A549 (cell line): Measurements from ENCODE around the gene TACC2.

Experiments used
- HDAC2 ChIP-seq: fragments of 200-600 bp; sonication (generic); IDR thresholded peaks from 2 replicates; pipeline ENCODE4 v1.6.1; 2016
- NPAS2 ChIP-seq: fragments of 250-450 bp; sonication (Bioruptor Pico); IDR thresholded peaks from 2 replicates; pipeline ENCODE4 v1.8.0; 2022; ENCODE audit warnings: mild to moderate bottlenecking, moderate library complexity, borderline replicate concordance
- PHF8 ChIP-seq: fragments of 200-600 bp; sonication (generic); IDR thresholded peaks from 2 replicates; pipeline ENCODE4 v1.6.1; 2016; ENCODE audit warnings: low read depth, mild to moderate bottlenecking, antibody characterized with exemption, moderate library complexity, borderline replicate concordance
- POLR2A ChIP-seq: IDR thresholded peaks from 2 replicates; pipeline ENCODE4 v1.6.1; 2012; ENCODE audit warnings: mild to moderate bottlenecking, low read length
- POLR2AphosphoS2 ChIP-seq: conservative IDR thresholded peaks from 2 replicates; pipeline ENCODE4 v1.6.1; 2012; ENCODE audit warnings: low read length, improper control_type of control experiment, inconsistent platforms
- RAD21 ChIP-seq, 2 experiments: fragments of >200 bp in 1 of 2; sonication (Bioruptor Twin) in 1 of 2; formaldehyde crosslinking in 1 of 2; IDR thresholded peaks in 1 of 2; conservative IDR thresholded peaks in 1 of 2; 2 replicates in 1 of 2; 3 replicates in 1 of 2; pipeline ENCODE4 v1.6.1; 2012 to 2018; ENCODE audit warnings: inconsistent platforms in 1 of 2
- RNF2 ChIP-seq: fragments of 200-600 bp; sonication (generic); IDR thresholded peaks from 2 replicates; pipeline ENCODE4 v1.6.1; 2016; ENCODE audit warnings: low read depth, mild to moderate bottlenecking, antibody characterized with exemption, moderate library complexity, borderline replicate concordance
- SMC3 ChIP-seq: fragments of >200 bp; sonication (Bioruptor Twin); formaldehyde crosslinking; IDR thresholded peaks from 3 replicates; pipeline ENCODE4 v1.6.1; 2018; ENCODE audit warnings: inconsistent platforms
- TF ChIP-seq, protein P1 (sequence below): fragments of >200 bp; sonication (Bioruptor Twin); formaldehyde crosslinking; IDR thresholded peaks from 3 replicates; pipeline ENCODE4 v1.5.1; 2016
- TF ChIP-seq, protein P2 (sequence below): IDR thresholded peaks from 2 replicates; pipeline ENCODE4 v1.6.1; 2012; ENCODE audit warnings: low read depth, borderline replicate concordance
- TF ChIP-seq, protein P3 (sequence below): fragments of 450-650 bp; IDR thresholded peaks from 2 replicates; pipeline ENCODE4 v1.6.1; 2014; ENCODE audit warnings: antibody characterized with exemption
- TF ChIP-seq, protein P4 (sequence below): fragments of 250-450 bp; sonication (Bioruptor Pico); IDR thresholded peaks from 2 replicates; pipeline ENCODE4 v1.5.0; 2021; ENCODE audit warnings: mild to moderate bottlenecking, moderate library complexity, borderline replicate concordance
- TF ChIP-seq, protein P5 (sequence below): fragments of 150-350 bp; IDR thresholded peaks from 2 replicates; pipeline ENCODE4 v1.6.1; 2014; ENCODE audit warnings: low read depth, mild to moderate bottlenecking, low read length

DNA sequence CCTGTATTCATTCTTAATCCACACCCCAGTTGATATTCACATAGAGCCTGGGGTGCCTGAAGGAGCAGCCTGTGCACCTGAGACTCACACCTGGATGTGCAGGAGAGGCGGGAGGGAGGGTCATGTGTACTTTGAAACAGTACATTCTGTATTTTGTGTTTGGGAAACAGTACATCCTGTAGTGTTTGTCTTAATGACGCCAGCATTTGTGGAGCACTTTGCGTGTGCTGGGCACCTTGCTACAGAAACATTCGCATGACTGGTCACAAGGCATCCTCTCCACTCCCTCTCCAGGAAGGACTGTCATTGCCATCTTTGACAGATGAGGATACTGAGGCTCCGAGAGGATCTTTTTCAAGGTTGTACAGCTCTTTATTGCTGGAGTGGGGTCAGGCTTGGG is 132.1 kb downstream of the TACC2 start:
- TF ChIP-seq, protein P1, sequence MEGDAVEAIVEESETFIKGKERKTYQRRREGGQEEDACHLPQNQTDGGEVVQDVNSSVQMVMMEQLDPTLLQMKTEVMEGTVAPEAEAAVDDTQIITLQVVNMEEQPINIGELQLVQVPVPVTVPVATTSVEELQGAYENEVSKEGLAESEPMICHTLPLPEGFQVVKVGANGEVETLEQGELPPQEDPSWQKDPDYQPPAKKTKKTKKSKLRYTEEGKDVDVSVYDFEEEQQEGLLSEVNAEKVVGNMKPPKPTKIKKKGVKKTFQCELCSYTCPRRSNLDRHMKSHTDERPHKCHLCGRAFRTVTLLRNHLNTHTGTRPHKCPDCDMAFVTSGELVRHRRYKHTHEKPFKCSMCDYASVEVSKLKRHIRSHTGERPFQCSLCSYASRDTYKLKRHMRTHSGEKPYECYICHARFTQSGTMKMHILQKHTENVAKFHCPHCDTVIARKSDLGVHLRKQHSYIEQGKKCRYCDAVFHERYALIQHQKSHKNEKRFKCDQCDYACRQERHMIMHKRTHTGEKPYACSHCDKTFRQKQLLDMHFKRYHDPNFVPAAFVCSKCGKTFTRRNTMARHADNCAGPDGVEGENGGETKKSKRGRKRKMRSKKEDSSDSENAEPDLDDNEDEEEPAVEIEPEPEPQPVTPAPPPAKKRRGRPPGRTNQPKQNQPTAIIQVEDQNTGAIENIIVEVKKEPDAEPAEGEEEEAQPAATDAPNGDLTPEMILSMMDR: no peak
- TF ChIP-seq RNF2 (no peak), NPAS2 (CRISPR knock-in tag) (no peak), HDAC2 (no peak), RAD21 (conservative IDR thresholded peaks at IDR 0.05 in 1 of 2, IDR thresholded peaks at IDR 0.05 in 1 of 2) (no peak), POLR2AphosphoS2 (no peak), PHF8 (no peak), POLR2A (no peak), SMC3 (no peak)
- TF ChIP-seq, protein P2, sequence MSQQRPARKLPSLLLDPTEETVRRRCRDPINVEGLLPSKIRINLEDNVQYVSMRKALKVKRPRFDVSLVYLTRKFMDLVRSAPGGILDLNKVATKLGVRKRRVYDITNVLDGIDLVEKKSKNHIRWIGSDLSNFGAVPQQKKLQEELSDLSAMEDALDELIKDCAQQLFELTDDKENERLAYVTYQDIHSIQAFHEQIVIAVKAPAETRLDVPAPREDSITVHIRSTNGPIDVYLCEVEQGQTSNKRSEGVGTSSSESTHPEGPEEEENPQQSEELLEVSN: no peak
- TF ChIP-seq, protein P3, sequence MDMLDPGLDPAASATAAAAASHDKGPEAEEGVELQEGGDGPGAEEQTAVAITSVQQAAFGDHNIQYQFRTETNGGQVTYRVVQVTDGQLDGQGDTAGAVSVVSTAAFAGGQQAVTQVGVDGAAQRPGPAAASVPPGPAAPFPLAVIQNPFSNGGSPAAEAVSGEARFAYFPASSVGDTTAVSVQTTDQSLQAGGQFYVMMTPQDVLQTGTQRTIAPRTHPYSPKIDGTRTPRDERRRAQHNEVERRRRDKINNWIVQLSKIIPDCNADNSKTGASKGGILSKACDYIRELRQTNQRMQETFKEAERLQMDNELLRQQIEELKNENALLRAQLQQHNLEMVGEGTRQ: no peak
- TF ChIP-seq, protein P4, sequence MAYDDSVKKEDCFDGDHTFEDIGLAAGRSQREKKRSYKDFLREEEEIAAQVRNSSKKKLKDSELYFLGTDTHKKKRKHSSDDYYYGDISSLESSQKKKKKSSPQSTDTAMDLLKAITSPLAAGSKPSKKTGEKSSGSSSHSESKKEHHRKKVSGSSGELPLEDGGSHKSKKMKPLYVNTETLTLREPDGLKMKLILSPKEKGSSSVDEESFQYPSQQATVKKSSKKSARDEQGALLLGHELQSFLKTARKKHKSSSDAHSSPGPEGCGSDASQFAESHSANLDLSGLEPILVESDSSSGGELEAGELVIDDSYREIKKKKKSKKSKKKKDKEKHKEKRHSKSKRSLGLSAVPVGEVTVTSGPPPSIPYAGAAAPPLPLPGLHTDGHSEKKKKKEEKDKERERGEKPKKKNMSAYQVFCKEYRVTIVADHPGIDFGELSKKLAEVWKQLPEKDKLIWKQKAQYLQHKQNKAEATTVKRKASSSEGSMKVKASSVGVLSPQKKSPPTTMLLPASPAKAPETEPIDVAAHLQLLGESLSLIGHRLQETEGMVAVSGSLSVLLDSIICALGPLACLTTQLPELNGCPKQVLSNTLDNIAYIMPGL: no peak
- TF ChIP-seq, protein P5, sequence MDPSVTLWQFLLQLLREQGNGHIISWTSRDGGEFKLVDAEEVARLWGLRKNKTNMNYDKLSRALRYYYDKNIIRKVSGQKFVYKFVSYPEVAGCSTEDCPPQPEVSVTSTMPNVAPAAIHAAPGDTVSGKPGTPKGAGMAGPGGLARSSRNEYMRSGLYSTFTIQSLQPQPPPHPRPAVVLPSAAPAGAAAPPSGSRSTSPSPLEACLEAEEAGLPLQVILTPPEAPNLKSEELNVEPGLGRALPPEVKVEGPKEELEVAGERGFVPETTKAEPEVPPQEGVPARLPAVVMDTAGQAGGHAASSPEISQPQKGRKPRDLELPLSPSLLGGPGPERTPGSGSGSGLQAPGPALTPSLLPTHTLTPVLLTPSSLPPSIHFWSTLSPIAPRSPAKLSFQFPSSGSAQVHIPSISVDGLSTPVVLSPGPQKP: no peak
